K562 (cell line): ENCODE data around the gene VWA3A. TPM values are rescaled to one million over a fixed set of nuclear protein-coding genes. Genes with fewer than 3 reads are reported as not detected.

Experiments used
- BACH1 ChIP-seq: fragments of 200-800 bp; sonication (Bioruptor generic); IDR thresholded peaks from 2 replicates; pipeline ENCODE4 v1.6.1; 2016; ENCODE audit warnings: missing genetic modification characterization, missing compliant biosample characterization
- CREM ChIP-seq: IDR thresholded peaks from 2 replicates; pipeline ENCODE4 v1.6.1; 2014; ENCODE audit warnings: antibody characterized with exemption, low read depth
- JUN ChIP-seq, 2 experiments: sonication (generic) in 1 of 2; formaldehyde crosslinking in 1 of 2; IDR thresholded peaks; 2 replicates each; pipeline versions ENCODE4 v1.6.1 to v1.8.0; 2012 to 2022; ENCODE audit warnings: borderline replicate concordance in 2 of 2, mild to moderate bottlenecking in 2 of 2, improper control_type of control experiment in 1 of 2, low read depth in 1 of 2, low read length in 1 of 2, missing genetic modification reagents in 1 of 2
- KLF10 ChIP-seq: fragments of 250-450 bp; sonication (Bioruptor Pico); IDR thresholded peaks from 2 replicates; pipeline ENCODE4 v1.6.1; 2021; ENCODE audit warnings: matching md5 sums
- NFXL1 ChIP-seq: fragments of 450-650 bp; formaldehyde crosslinking; IDR thresholded peaks from 2 replicates; pipeline ENCODE4 v1.4.0; 2021; ENCODE audit warnings: mild to moderate bottlenecking
- NR4A1 ChIP-seq, 2 experiments: fragments of 250-450 bp in 1 of 2; fragments of 450-650 bp in 1 of 2; sonication (Bioruptor Pico) in 1 of 2; IDR thresholded peaks; 2 replicates each; pipeline versions ENCODE4 v1.4.0 to v1.6.1; 2016 to 2020; ENCODE audit warnings: mild to moderate bottlenecking in 2 of 2, missing compliant biosample characterization in 1 of 2, missing genetic modification characterization in 1 of 2, moderate library complexity in 1 of 2
- POLR2AphosphoS5 ChIP-seq: IDR thresholded peaks from 2 replicates; pipeline ENCODE4 v1.6.1; 2011; ENCODE audit warnings: mild to moderate bottlenecking, low read depth, low read length, moderate library complexity; ENCODE audit not compliant: control insufficient read depth, insufficient read depth
- POLR2H ChIP-seq: IDR thresholded peaks from 2 replicates; pipeline ENCODE4 v1.6.1; 2016; ENCODE audit warnings: missing genetic modification characterization, low read depth, mild to moderate bottlenecking, control low read depth, missing compliant biosample characterization, moderate library complexity
- RFX1 ChIP-seq: fragments of 450-650 bp; IDR thresholded peaks from 2 replicates; pipeline ENCODE4 v1.6.1; 2016; ENCODE audit warnings: mild to moderate bottlenecking, moderate library complexity
- SLC30A9 ChIP-seq: fragments of 250-450 bp; sonication (Bioruptor Pico); IDR thresholded peaks from 2 replicates; pipeline ENCODE4 v1.8.0; 2022; ENCODE audit warnings: mild to moderate bottlenecking, moderate library complexity
- ZNF431 ChIP-seq: sonication (generic); formaldehyde crosslinking; IDR thresholded peaks from 2 replicates; pipeline ENCODE4 v1.8.0; 2022; ENCODE audit warnings: mild to moderate bottlenecking, missing genetic modification reagents
- ZNF655 ChIP-seq: fragments of 250-450 bp; sonication (Bioruptor Pico); IDR thresholded peaks from 2 replicates; pipeline ENCODE4 v1.5.0; 2021
- polyA plus RNA-seq, 8 experiments: library from polyadenylated mRNA; depleted of rRNA in 4 of 8; stranded (reverse) in 5 of 8; unstranded in 3 of 8; fragments of >200 nt; fragmentation: Nextera tagmentation in 2 of 8; fragmentation: Illumina TruSeq in 1 of 8; extraction: Ambion mirVana in 2 of 8; extraction: Trizol in 1 of 8; gene quantifications; 2 replicates each; pipeline versions ENCODE4 v1.2.1 to v1.2.3, GENCODE V29; 2011 to 2014; ENCODE audit warnings: inconsistent platforms in 1 of 8, missing spikeins in 1 of 8
- total RNA-seq, 7 experiments: library from RNA; depleted of rRNA in 6 of 7; stranded (reverse); fragments of >200 nt in 6 of 7; fragmentation: Illumina TruSeq in 2 of 7; extraction: Trizol in 2 of 7; gene quantifications; 2 replicates each; pipeline versions ENCODE4 v1.2.1 to v1.2.3, GENCODE V29; 2011 to 2021; ENCODE audit warnings: low replicate concordance in 1 of 7
- TF ChIP-seq, protein P1 (sequence below): fragments of 450-650 bp; IDR thresholded peaks from 2 replicates; pipeline ENCODE4 v1.6.1; 2016; ENCODE audit warnings: low read depth
- TF ChIP-seq, protein P2 (sequence below): fragments of 250-450 bp; sonication (Bioruptor Pico); IDR thresholded peaks from 2 replicates; pipeline ENCODE4 v1.8.0; 2022; ENCODE audit warnings: inconsistent platforms

Gene VWA3A
- total and polyA plus RNA-seq, 9 of the 15 experiments (the other 6 are each of a cell fraction or from before 2014, with no cell fraction given) = not detected

DNA sequence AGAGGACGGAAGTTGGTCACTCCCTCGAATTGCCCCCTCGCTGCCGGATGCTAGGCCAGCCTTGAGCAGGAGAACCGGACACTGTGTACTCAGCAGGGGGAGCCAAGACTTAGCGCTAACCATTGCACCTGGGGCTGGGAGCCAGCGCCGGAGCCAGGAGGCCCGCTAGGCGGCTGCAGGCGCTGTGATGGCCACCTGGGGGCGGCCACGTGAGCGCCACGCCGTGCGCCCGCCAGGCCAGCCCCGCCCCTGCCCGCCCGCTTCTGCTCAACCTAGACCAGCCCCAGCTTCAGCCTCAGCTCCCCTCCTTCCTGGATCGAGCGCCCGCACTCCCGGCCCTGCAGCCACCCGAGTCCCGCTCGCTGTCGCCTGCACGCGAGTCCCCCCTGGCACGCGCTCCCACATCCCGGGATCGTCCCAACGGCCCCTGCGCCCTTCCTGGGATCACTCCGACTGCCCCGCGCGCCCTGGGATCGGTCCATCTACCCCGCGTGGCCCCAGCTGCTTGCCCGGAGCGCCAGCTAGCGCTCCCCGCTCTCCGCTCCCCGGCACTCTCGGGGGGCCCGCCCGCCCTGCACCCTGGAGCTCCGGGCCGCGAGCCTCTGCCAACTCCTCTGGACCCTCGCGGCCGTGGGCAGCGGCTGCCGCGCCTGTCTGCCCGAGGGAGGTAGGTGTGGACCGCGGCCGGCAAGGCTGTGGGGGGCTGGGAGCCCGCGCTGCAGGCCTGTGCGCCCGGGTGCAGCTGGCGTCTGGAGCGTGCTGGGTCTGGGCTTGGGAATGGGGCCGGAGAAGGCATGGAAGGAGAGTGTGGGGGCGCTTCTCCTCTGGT is 113.9 kb downstream of the VWA3A start, which contains the start of gene EEF2K (continued):
- no peak for TF ChIP-seq NR4A1 (CRISPR knock-in tag; IDR thresholded peaks at IDR 0.05)
- peak; percentile 58; the same call in 1 of the 2 replicates for TF ChIP-seq NR4A1 (tag; IDR thresholded peaks at IDR 0.05)
- peak; percentile 64; the same call in 1 of the 2 replicates for TF ChIP-seq POLR2AphosphoS5
- no peak for TF ChIP-seq KLF10 (CRISPR knock-in tag)
- TF ChIP-seq, protein P1, sequence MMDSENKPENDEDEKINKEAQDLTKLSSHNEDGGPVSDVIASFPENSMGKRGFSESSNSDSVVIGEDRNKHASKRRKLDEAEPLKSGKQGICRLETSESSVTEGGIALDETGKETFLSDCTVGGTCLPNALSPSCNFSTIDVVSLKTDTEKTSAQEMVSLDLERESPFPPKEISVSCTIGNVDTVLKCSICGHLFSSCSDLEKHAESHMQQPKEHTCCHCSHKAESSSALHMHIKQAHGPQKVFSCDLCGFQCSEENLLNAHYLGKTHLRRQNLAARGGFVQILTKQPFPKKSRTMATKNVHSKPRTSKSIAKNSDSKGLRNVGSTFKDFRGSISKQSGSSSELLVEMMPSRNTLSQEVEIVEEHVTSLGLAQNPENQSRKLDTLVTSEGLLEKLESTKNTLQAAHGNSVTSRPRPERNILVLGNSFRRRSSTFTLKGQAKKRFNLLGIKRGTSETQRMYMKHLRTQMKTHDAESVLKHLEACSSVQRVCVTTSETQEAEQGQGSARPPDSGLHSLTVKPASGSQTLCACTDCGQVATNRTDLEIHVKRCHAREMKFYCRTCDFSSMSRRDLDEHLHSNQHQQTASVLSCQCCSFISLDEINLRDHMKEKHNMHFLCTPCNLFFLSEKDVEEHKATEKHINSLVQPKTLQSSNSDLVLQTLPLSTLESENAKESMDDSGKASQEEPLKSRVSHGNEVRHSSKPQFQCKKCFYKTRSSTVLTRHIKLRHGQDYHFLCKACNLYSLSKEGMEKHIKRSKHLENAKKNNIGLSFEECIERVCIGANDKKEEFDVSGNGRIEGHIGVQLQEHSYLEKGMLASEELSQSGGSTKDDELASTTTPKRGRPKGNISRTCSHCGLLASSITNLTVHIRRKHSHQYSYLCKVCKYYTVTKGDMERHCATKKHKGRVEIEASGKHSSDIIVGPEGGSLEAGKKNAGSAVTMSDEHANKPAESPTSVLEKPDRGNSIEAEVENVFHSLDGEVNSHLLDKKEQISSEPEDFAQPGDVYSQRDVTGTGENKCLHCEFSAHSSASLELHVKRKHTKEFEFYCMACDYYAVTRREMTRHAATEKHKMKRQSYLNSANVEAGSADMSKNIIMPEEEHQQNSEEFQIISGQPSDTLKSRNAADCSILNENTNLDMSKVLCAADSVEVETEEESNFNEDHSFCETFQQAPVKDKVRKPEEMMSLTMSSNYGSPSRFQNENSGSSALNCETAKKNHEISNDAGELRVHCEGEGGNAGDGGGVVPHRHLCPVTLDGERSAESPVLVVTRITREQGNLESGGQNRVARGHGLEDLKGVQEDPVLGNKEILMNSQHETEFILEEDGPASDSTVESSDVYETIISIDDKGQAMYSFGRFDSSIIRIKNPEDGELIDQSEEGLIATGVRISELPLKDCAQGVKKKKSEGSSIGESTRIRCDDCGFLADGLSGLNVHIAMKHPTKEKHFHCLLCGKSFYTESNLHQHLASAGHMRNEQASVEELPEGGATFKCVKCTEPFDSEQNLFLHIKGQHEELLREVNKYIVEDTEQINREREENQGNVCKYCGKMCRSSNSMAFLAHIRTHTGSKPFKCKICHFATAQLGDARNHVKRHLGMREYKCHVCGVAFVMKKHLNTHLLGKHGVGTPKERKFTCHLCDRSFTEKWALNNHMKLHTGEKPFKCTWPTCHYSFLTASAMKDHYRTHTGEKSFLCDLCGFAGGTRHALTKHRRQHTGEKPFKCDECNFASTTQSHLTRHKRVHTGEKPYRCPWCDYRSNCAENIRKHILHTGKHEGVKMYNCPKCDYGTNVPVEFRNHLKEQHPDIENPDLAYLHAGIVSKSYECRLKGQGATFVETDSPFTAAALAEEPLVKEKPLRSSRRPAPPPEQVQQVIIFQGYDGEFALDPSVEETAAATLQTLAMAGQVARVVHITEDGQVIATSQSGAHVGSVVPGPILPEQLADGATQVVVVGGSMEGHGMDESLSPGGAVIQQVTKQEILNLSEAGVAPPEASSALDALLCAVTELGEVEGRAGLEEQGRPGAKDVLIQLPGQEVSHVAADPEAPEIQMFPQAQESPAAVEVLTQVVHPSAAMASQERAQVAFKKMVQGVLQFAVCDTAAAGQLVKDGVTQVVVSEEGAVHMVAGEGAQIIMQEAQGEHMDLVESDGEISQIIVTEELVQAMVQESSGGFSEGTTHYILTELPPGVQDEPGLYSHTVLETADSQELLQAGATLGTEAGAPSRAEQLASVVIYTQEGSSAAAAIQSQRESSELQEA = no peak
- TF ChIP-seq, protein P2, sequence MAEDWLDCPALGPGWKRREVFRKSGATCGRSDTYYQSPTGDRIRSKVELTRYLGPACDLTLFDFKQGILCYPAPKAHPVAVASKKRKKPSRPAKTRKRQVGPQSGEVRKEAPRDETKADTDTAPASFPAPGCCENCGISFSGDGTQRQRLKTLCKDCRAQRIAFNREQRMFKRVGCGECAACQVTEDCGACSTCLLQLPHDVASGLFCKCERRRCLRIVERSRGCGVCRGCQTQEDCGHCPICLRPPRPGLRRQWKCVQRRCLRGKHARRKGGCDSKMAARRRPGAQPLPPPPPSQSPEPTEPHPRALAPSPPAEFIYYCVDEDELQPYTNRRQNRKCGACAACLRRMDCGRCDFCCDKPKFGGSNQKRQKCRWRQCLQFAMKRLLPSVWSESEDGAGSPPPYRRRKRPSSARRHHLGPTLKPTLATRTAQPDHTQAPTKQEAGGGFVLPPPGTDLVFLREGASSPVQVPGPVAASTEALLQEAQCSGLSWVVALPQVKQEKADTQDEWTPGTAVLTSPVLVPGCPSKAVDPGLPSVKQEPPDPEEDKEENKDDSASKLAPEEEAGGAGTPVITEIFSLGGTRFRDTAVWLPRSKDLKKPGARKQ (CRISPR knock-in tag) = no peak
- TF ChIP-seq NFXL1 (CRISPR knock-in tag) = no peak
- TF ChIP-seq JUN (IDR thresholded peaks at IDR 0.05; ENCODE audit: borderline replicate concordance, low read depth, low read length) = peak; percentile 72; the same call in 1 of the 2 replicates
- no peak for TF ChIP-seq JUN (CRISPR knock-in tag; IDR thresholded peaks at IDR 0.05; ENCODE audit: borderline replicate concordance)
- no peak; the same call in 1 of the 2 replicates for TF ChIP-seq BACH1
- no peak for TF ChIP-seq POLR2H
- TF ChIP-seq ZNF655 = no peak
- peak; percentile 75 for TF ChIP-seq CREM
- TF ChIP-seq RFX1 = no peak
- TF ChIP-seq SLC30A9 (CRISPR knock-in tag) = no peak
- TF ChIP-seq ZNF431 = 0 out of 2 replicates have a peak, but pooled peaks have one; percentile 53
